Esophagus squamous epithelium (tissue), 5 donors: ENCODE results near the gene BEX4. TPM values are rescaled to one million over a fixed set of nuclear protein-coding genes. Genes with fewer than 3 reads are reported as not detected.

Experiments
- DNase-seq: peaks from one replicate; lab custom pipeline; 2025; lab: John Stamatoyannopoulos, UW
- H3K27ac ChIP-seq, 4 donors: fragments of 200-600 bp; sonication (generic); one replicate each; pipeline ENCODE4 v1.5.1; 2016 to 2019; ENCODE audit warnings: mild to moderate bottlenecking in 1 of 4
- H3K27me3 ChIP-seq, 4 donors: fragments of 200-600 bp; sonication (generic); 1 replicate in 3 of 4; 2 replicates in 1 of 4; pipeline versions ENCODE4 v1.5.1 to v1.6.0; 2017 to 2021; ENCODE audit warnings: antibody characterized with exemption in 1 of 4
- H3K36me3 ChIP-seq, 3 donors: fragments of 200-600 bp; sonication (generic); one replicate each; pipeline ENCODE4 v1.5.1; 2016 to 2019
- H3K4me1 ChIP-seq, 3 donors: fragments of 200-600 bp; sonication (generic); one replicate each; pipeline ENCODE4 v1.5.1; 2017 to 2019
- H3K4me3 ChIP-seq, 4 donors: fragments of 200-600 bp; sonication (generic); 1 replicate in 3 of 4; 2 replicates in 1 of 4; pipeline ENCODE4 v1.5.1; 2016 to 2019; ENCODE audit warnings: mild to moderate bottlenecking in 2 of 4, moderate library complexity in 1 of 4
- H3K9me3 ChIP-seq, 3 donors: fragments of 200-600 bp; sonication (generic); one replicate each; pipeline ENCODE4 v1.5.1; 2016 to 2019
- POLR2A ChIP-seq, 4 donors: fragments of 450-650 bp; IDR thresholded peaks; one replicate each; pipeline ENCODE4 v1.6.1; 2017; ENCODE audit warnings: antibody characterized with exemption in 4 of 4, mild to moderate bottlenecking in 4 of 4, moderate library complexity in 3 of 4
- WGBS, 2 donors: methylation state at CpG; one replicate each; pipeline ENCODE4 v1.1.5; 2018; 5-methylcytosine and 5-hydroxymethylcytosine counted together
- intact Hi-C: fragments of 100-400 bp; cut with DNase I; formaldehyde crosslinking; loops from one replicate; pipeline ENCODE4 v1.15.0; 2022
- total RNA-seq, 4 donors: library from RNA; depleted of rRNA; stranded (reverse); fragments of >200 nt; gene quantifications; one replicate each; pipeline ENCODE4 v1.1.0, GENCODE V29; 2016
- TF ChIP-seq, protein P1 (sequence below), 6 experiments: fragments of 450-650 bp in 4 of 6; fragments of 200-600 bp in 2 of 6; sonication (generic) in 2 of 6; IDR thresholded peaks; one replicate each; pipeline ENCODE4 v1.5.1; 2016 to 2019; ENCODE audit warnings: antibody characterized with exemption in 6 of 6, mild to moderate bottlenecking in 4 of 6, moderate library complexity in 4 of 6
- donor health status: DM: yes; HTN: yes; CAD: no.

BEX4 gene
- total RNA-seq, 4 donors from 2014 or later: 7.6 to 34.2 (median 26.6) TPM

DNA sequence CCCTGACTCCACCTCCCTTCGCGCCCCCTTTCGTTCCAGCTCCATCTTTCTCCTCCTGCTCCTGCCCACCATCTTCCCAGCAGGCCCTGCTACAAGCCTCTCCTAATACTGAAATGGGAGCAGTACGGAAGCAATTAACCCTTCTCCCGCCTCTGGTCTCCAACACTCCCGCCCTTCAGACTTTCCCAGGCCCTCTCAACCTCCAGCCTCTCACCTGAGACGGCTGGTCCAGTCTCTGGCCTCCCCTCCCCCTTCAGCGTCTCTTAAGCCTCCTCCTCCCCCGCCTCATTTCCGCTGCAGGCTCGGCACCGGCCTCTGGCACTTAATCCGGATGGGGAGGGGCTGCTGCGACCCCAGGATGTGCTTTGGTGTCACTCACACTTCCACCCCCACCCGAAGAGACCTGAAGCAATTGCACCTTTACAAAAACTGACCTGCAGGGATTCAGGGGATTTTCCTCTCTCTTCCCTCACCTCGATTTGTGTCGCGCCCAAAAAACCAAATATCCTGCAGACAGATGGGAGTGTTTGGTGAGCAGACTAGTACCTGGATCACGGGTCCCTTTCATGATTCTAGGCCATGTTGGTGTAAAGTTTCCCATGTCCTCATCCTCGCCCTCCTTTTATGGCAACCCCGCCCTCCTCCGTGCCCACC lies 39.4 kb downstream of the BEX4 start:
- Histone ChIP-seq H3K27ac (peak overlapping the region; percentile 80 to 88 (median 87)), H3K36me3 (peaks cover 0 to 6% (median 0%) of the 10 kb centered on the region in 3 donors), H3K4me3 (peak overlapping the region; percentile 46 to 72 (median 60)), H3K4me1 (peaks cover 0 to 37% (median 0%) of the 10 kb centered on the region in 3 donors), H3K27me3 (no peaks in the 10 kb centered on the region), H3K9me3 (no peaks in the 10 kb centered on the region)
- WGBS, 2 donors: 0 to 23% methylated on average over 12 to 21 of the region's 22 CpGs
- intact Hi-C loops: no loop called here
- no peak for DNase-seq
- TF ChIP-seq POLR2A (IDR thresholded peaks at IDR 0.05): no peak
- TF ChIP-seq, protein P1, sequence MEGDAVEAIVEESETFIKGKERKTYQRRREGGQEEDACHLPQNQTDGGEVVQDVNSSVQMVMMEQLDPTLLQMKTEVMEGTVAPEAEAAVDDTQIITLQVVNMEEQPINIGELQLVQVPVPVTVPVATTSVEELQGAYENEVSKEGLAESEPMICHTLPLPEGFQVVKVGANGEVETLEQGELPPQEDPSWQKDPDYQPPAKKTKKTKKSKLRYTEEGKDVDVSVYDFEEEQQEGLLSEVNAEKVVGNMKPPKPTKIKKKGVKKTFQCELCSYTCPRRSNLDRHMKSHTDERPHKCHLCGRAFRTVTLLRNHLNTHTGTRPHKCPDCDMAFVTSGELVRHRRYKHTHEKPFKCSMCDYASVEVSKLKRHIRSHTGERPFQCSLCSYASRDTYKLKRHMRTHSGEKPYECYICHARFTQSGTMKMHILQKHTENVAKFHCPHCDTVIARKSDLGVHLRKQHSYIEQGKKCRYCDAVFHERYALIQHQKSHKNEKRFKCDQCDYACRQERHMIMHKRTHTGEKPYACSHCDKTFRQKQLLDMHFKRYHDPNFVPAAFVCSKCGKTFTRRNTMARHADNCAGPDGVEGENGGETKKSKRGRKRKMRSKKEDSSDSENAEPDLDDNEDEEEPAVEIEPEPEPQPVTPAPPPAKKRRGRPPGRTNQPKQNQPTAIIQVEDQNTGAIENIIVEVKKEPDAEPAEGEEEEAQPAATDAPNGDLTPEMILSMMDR (IDR thresholded peaks at IDR 0.05): no peak

DNA sequence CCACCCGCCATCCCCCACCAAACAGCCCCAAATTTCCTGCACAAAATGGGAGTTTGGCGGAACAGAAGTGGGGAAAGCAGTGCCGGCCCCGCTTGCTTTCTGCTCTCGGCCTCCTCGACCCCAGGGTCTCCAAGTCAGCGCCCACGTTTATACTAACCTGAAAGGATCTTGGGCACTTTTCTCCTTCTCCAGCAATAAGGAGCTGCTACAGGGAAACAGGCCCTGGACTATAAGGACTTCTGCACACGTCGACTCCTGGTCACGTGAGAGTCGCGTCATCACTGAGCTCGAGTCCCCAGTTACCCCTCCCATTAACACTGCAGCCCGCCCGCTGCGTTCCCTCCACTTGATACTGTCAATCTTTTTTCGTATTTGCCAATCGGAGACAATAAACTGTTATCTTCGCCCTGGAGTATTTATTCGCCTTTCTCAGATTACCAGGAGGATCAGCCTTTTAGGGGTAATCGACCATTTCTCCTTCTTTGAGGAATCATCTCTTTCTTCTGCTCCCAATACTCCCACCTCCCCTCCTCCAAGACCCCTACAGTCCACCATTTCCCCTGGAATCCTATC lies 40.1 kb downstream of the BEX4 start, which contains the start of gene TCEAL8:
TSS of gene TCEAL8 (minus strand) at position 235 of the 573 bp plus-strand sequence. CDS start 1,176 bp downstream, outside the sequence.
- 0 to 38% methylated on average over 7 to 22 of the region's 22 CpGs for WGBS, 2 donors
- Histone ChIP-seq H3K4me1 (peaks cover 0 to 37% (median 0%) of the 10 kb centered on the region in 3 donors), H3K27ac (peak within 1 kb of the TSS; percentile 80 to 88 (median 87)), H3K36me3 (peaks cover 0 to 6% (median 0%) of the 10 kb centered on the region in 3 donors), H3K4me3 (peak within 1 kb of the TSS; percentile 46 to 72 (median 60)), H3K9me3 (no peaks in the 10 kb centered on the region), H3K27me3 (no peaks in the 10 kb centered on the region)
- DNase-seq: peak; percentile 11
- intact Hi-C loops: no loop called here
- TF ChIP-seq POLR2A (IDR thresholded peaks at IDR 0.05): peak in 2 of 4 donors; percentile 25 to 62
- TF ChIP-seq, protein P1 (IDR thresholded peaks at IDR 0.05): no peak

DNA sequence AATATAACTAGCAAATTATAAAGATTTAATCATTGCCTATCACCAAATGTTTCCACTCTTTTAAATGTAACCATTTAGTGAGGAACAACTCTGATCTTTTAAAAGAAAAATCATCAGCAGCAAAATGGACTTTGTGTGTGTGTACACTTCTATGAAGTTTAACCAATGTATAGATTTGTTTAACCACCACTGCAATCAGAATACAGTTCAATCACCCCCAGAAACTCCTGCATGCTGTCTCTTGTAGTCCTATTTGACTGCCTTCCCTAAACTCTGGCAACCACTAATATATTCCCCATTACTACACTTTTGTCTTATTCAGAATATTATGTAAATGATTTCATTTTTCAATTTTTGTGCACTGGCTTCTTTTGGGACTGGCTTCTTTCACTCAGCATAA lies 41.7 kb downstream of the BEX4 start:
- no peak for TF ChIP-seq POLR2A (IDR thresholded peaks at IDR 0.05)
- TF ChIP-seq, protein P1 (IDR thresholded peaks at IDR 0.05): no peak
- intact Hi-C loops: no loop called here
- no peak overlapping the region for H3K4me3 ChIP-seq
- DNase-seq: no peak
- H3K4me1 ChIP-seq: peaks cover 0 to 22% (median 0%) of the 10 kb centered on the region in 3 donors
- H3K27ac ChIP-seq: no peak overlapping the region
- no peaks in the 10 kb centered on the region for H3K27me3 ChIP-seq
- H3K9me3 ChIP-seq: no peaks in the 10 kb centered on the region
- peaks cover 0 to 6% (median 0%) of the 10 kb centered on the region in 3 donors for H3K36me3 ChIP-seq

DNA sequence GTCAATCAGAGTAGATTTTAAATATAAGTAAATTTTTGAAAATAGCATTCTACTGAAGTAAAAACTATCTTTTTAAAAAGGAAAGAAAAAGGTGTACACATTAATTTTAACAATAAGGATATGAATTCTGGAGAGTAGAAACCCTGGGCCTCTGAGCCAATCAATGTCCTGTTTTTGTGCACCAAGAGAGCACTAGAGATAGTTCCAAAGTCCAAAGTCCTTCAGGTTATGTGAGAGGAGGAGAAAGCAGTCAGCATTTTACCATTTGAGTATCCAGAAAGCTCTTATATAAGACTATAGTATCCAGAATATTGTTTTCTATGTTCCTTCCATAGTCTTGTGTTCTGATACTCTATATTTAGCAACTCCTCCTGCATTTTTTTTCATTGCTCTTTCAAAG lies 43.4 kb downstream of the BEX4 start:
- DNase-seq: no peak
- H3K9me3 ChIP-seq: no peaks in the 10 kb centered on the region
- H3K27me3 ChIP-seq: peaks cover 0 to 3% (median 0%) of the 10 kb centered on the region in 4 donors
- no peak for TF ChIP-seq POLR2A (IDR thresholded peaks at IDR 0.05)
- TF ChIP-seq, protein P1 (IDR thresholded peaks at IDR 0.05): no peak
- no peaks in the 10 kb centered on the region for H3K36me3 ChIP-seq
- peaks cover 0 to 12% (median 0%) of the 10 kb centered on the region in 3 donors for H3K4me1 ChIP-seq
- H3K27ac ChIP-seq: no peak overlapping the region
- no peak overlapping the region for H3K4me3 ChIP-seq
- intact Hi-C loops: no loop called here

Other genes with a start within 250 kb of the BEX4 start
- 1 to 10 TPM in 1 of 4 donors, not detected in 3; 1.9 TPM for gene BEX1, start 150.9 kb upstream of the BEX4 start, total RNA-seq
- under 1 TPM in 2 of 4 donors, not detected in 2; 0.26 to 0.38 TPM for gene NXF3, start 122.0 kb upstream of the BEX4 start, total RNA-seq
- 10 to 100 TPM; 18.7 to 58.4 (median 27.2) TPM for gene TCEAL8, start 40.0 kb downstream of the BEX4 start, total RNA-seq
- under 1 TPM in 1 of 4 donors, not detected in 3; 0.38 TPM for gene TCEAL5, start 61.6 kb downstream of the BEX4 start, total RNA-seq
- 10 to 100 TPM in 2 of 4 donors, 1 to 10 TPM in 2; 3.3 to 10.7 (median 7.8) TPM for gene BEX2, start 95.9 kb downstream of the BEX4 start, total RNA-seq
- 1 to 10 TPM in 2 of 4 donors, not detected in 2; 1.3 to 6.3 TPM for gene TCEAL7, start 115.1 kb downstream of the BEX4 start, total RNA-seq
- 10 to 100 TPM; 23.0 to 65.5 (median 35.7) TPM for gene TCEAL9, start 141.4 kb downstream of the BEX4 start, total RNA-seq
- 100 to 1,000 TPM in 1 of 4 donors, 10 to 100 TPM in 3; 32.7 to 104 (median 44.7) TPM for gene BEX3, start 161.4 kb downstream of the BEX4 start, total RNA-seq